IMR-90 (cell line): ENCODE data around the gene TTC7B. TPM values are rescaled to one million over a fixed set of nuclear protein-coding genes. Genes with fewer than 3 reads are reported as not detected.

Experiments
- ATAC-seq: fragments of 200-7000 bp; cut with Tn5 transposase; 2 replicates; pipeline ENCODE4 v1.9.1; 2020; ENCODE audit warnings: low read depth, mild to moderate bottlenecking, moderate library complexity
- BruUV-seq: library from RNA; stranded (reverse); fragments of 400-500 nt; replicated peaks from 2 replicates; lab custom pipeline; 2021; lab: Mats Ljungman, UMichigan
- CTCF ChIA-PET: fragments of 300-600 bp; formaldehyde crosslinking; extraction: SDS; loops from one replicate; lab custom pipeline; 2021; ENCODE audit warnings: antibody characterized with exemption; lab: Yijun Ruan, JAX
- POLR2A ChIA-PET: fragments of 300-600 bp; sonication (Branson Sonifier 250); formaldehyde crosslinking; loops from one replicate; lab custom pipeline; 2022; ENCODE audit warnings: antibody characterized with exemption; ENCODE audit not compliant: unreplicated experiment; lab: Charles Lee
- DNase-seq: peaks from one replicate; pipeline ENCODE4 v3.0.0; 2013
- H2AFZ ChIP-seq: replicated peaks from 2 replicates; pipeline ENCODE3; 2013; ENCODE audit warnings: low read length, mild to moderate bottlenecking; ENCODE audit not compliant: poor library complexity
- H2AK5ac ChIP-seq: 2 replicates; pipeline ENCODE4 v1.6.1; 2013; ENCODE audit warnings: low read depth, low read length, inconsistent platforms
- H2AK9ac ChIP-seq: replicated peaks from 2 replicates; pipeline ENCODE3; 2013; ENCODE audit warnings: mild to moderate bottlenecking, low read depth, low read length, moderate library complexity; ENCODE audit not compliant: poor library complexity
- H2BK120ac ChIP-seq: 2 replicates; pipeline ENCODE4 v1.6.1; 2013; ENCODE audit warnings: low read depth, low read length, inconsistent platforms
- H2BK15ac ChIP-seq: 3 replicates; pipeline ENCODE4 v1.6.1; 2013; ENCODE audit warnings: low read depth, low read length, inconsistent platforms
- H2BK20ac ChIP-seq: 2 replicates; pipeline ENCODE4 v1.6.1; 2013; ENCODE audit warnings: low read depth, mild to moderate bottlenecking, inconsistent platforms, low read length, moderate library complexity
- H2BK5ac ChIP-seq: 2 replicates; pipeline ENCODE4 v1.6.1; 2013; ENCODE audit warnings: mild to moderate bottlenecking, low read depth, low read length, inconsistent platforms; ENCODE audit not compliant: poor library complexity, severe bottlenecking
- H3K14ac ChIP-seq: replicated peaks from 2 replicates; pipeline ENCODE4 v1.6.1; 2013; ENCODE audit warnings: low read depth, low read length, inconsistent platforms
- H3K18ac ChIP-seq: 2 replicates; pipeline ENCODE4 v1.6.1; 2013; ENCODE audit warnings: low read depth, low read length, control low read depth
- H3K23ac ChIP-seq: 2 replicates; pipeline ENCODE4 v1.6.1; 2013; ENCODE audit warnings: low read depth, low read length, inconsistent platforms
- H3K27ac ChIP-seq: 2 replicates; pipeline ENCODE4 v1.5.1; 2013; ENCODE audit warnings: mild to moderate bottlenecking, control low read depth, low read length; ENCODE audit not compliant: insufficient read depth
- H3K27me3 ChIP-seq: 2 replicates; pipeline ENCODE4 v1.6.1; 2013; ENCODE audit warnings: low read length; ENCODE audit not compliant: control insufficient read depth, insufficient read depth
- H3K36me3 ChIP-seq: 2 replicates; pipeline ENCODE4 v1.6.1; 2013; ENCODE audit warnings: low read length, mixed read lengths; ENCODE audit not compliant: control insufficient read depth, insufficient read depth
- H3K4ac ChIP-seq: 2 replicates; pipeline ENCODE4 v1.6.1; 2013; ENCODE audit warnings: low read depth, low read length, inconsistent platforms
- H3K4me1 ChIP-seq: 2 replicates; pipeline ENCODE4 v1.6.1; 2013; ENCODE audit warnings: low read length, mixed read lengths; ENCODE audit not compliant: control insufficient read depth, insufficient read depth
- H3K4me2 ChIP-seq: 2 replicates; pipeline ENCODE4 v1.6.1; 2013; ENCODE audit warnings: low read depth, mild to moderate bottlenecking, control low read depth, low read length, moderate library complexity
- H3K4me3 ChIP-seq: 2 replicates; pipeline ENCODE4 v1.5.1; 2013; ENCODE audit warnings: low read depth, mild to moderate bottlenecking, control low read depth, low read length, moderate library complexity; ENCODE audit not compliant: insufficient read depth
- H3K56ac ChIP-seq: 2 replicates; pipeline ENCODE4 v1.6.1; 2013; ENCODE audit warnings: low read length, inconsistent platforms; ENCODE audit not compliant: insufficient read depth; ENCODE audit errors: extremely low read depth
- H3K79me1 ChIP-seq, 2 experiments: 2 replicates each; pipeline ENCODE4 v1.6.1; 2013; ENCODE audit warnings: low read length in 2 of 2, inconsistent platforms in 1 of 2, low read depth in 1 of 2
- H3K9ac ChIP-seq: 2 replicates; pipeline ENCODE4 v1.6.1; 2013; ENCODE audit warnings: low read depth, low read length, control low read depth
- H3K9me1 ChIP-seq: 2 replicates; pipeline ENCODE4 v1.6.1; 2013; ENCODE audit warnings: low read length, inconsistent platforms; ENCODE audit not compliant: insufficient read depth
- H3K9me3 ChIP-seq: 2 replicates; pipeline ENCODE4 v1.6.1; 2013; ENCODE audit warnings: low read length; ENCODE audit not compliant: control insufficient read depth, insufficient read depth
- H4K20me1 ChIP-seq: 2 replicates; pipeline ENCODE4 v1.6.1; 2013; ENCODE audit warnings: low read length, inconsistent platforms; ENCODE audit not compliant: insufficient read depth
- H4K5ac ChIP-seq: 2 replicates; pipeline ENCODE4 v1.6.1; 2013; ENCODE audit warnings: mild to moderate bottlenecking, low read depth, low read length, control low read depth
- H4K8ac ChIP-seq, 2 experiments: 2 replicates each; pipeline ENCODE4 v1.6.1; 2013; ENCODE audit warnings: low read depth in 2 of 2, low read length in 2 of 2, control low read depth in 1 of 2, inconsistent platforms in 1 of 2
- H4K91ac ChIP-seq: 2 replicates; pipeline ENCODE4 v1.6.1; 2013; ENCODE audit warnings: low read depth, low read length, inconsistent platforms; ENCODE audit not compliant: insufficient read depth
- BHLHE40 ChIP-seq: fragments of 150-350 bp; IDR thresholded peaks from 2 replicates; pipeline ENCODE4 v1.6.1; 2016; ENCODE audit warnings: mild to moderate bottlenecking, low read depth, low read length
- CEBPB ChIP-seq: IDR thresholded peaks from 2 replicates; pipeline ENCODE4 v1.6.1; 2012; ENCODE audit warnings: low read depth, low read length, improper control_type of control experiment
- CHD1 ChIP-seq: IDR thresholded peaks from 2 replicates; pipeline ENCODE4 v1.6.1; 2012; ENCODE audit warnings: low read depth, low read length, improper control_type of control experiment
- FOS ChIP-seq: fragments of 150-350 bp; IDR thresholded peaks from 2 replicates; pipeline ENCODE4 v1.6.1; 2016; ENCODE audit warnings: low read depth, low read length
- MAFK ChIP-seq: IDR thresholded peaks from 2 replicates; pipeline ENCODE4 v1.6.1; 2012; ENCODE audit warnings: low read depth, low read length, improper control_type of control experiment
- MAZ ChIP-seq: IDR thresholded peaks from 2 replicates; pipeline ENCODE4 v1.6.1; 2012; ENCODE audit warnings: low read depth, mild to moderate bottlenecking, low read length, improper control_type of control experiment, moderate library complexity, borderline replicate concordance
- MXI1 ChIP-seq: IDR thresholded peaks from 2 replicates; pipeline ENCODE4 v1.6.1; 2012; ENCODE audit warnings: low read depth, mild to moderate bottlenecking, low read length, moderate library complexity, borderline replicate concordance
- POLR2A ChIP-seq: IDR thresholded peaks from 2 replicates; pipeline ENCODE4 v1.6.1; 2012; ENCODE audit warnings: mild to moderate bottlenecking, low read depth, low read length
- RAD21 ChIP-seq: IDR thresholded peaks from 2 replicates; pipeline ENCODE4 v1.6.1; 2012; ENCODE audit warnings: low read length, improper control_type of control experiment
- SMC3 ChIP-seq: fragments of 150-350 bp; IDR thresholded peaks from 2 replicates; pipeline ENCODE4 v1.6.1; 2016; ENCODE audit warnings: low read depth, mild to moderate bottlenecking, antibody characterized with exemption, low read length, moderate library complexity
- WGBS, 2 experiments: methylation state at CpG; one replicate each; pipeline versions ENCODE4 v1.1.5 to v1.1.7; 2013; ENCODE audit warnings: missing lambda C conversion rate in 2 of 2; ENCODE audit not compliant: insufficient read length in 1 of 2; ENCODE audit errors: extremely low coverage in 2 of 2; 5-methylcytosine and 5-hydroxymethylcytosine counted together
- dilution Hi-C: fragments of 300-500 bp; cut with HindIII; formaldehyde crosslinking; loops from one replicate; pipeline ENCODE4 v1.14.3; 2018; ENCODE audit warnings: low sequenced_read_pairs; ENCODE audit not compliant: unreplicated experiment
- in situ Hi-C: fragments of 300-500 bp; cut with MboI; formaldehyde crosslinking; loops from 3 replicates; pipeline ENCODE4 v1.14.3; 2019; ENCODE audit warnings: low sequenced_read_pairs, inconsistent platforms, mixed read lengths
- intact Hi-C: fragments of 100-400 bp; cut with micrococcal nuclease; formaldehyde crosslinking; loops from 2 replicates; pipeline ENCODE4 v1.10.0; 2022
- polyA plus RNA-seq, 3 experiments: library from polyadenylated mRNA; depleted of rRNA; stranded (reverse); fragments of >200 nt; gene quantifications; 2 replicates each; pipeline ENCODE4 v1.2.3, GENCODE V29; 2012; ENCODE audit warnings: low replicate concordance in 1 of 3
- total RNA-seq: library from RNA; depleted of rRNA; stranded (reverse); fragments of >200 nt; gene quantifications from 2 replicates; pipeline ENCODE4 v1.2.3, GENCODE V29; 2012

Gene TTC7B
- total and polyA plus RNA-seq, 2 of the 4 experiments (the other 2 are of a cell fraction) = 18.1 to 35.3 TPM

- Histone ChIP-seq H3K9me3 (no peaks in the 10 kb centered on the region), H3K56ac (no peak overlapping the region), H2BK20ac (no peak overlapping the region), H3K27ac (no peak overlapping the region), H3K79me1 (no peaks in the 10 kb centered on the region), H2BK5ac (no peak overlapping the region), H2AFZ (no peak overlapping the region), H3K27me3 (no peaks in the 10 kb centered on the region), H2BK120ac (no peak overlapping the region), H3K23ac (no peak overlapping the region), H4K91ac (no peak overlapping the region), H2BK15ac (no peak overlapping the region), H2AK5ac (no peak overlapping the region), H3K4me3 (no peak overlapping the region), H3K36me3 (peaks cover 8% of the 10 kb centered on the region), H3K4me2 (no peak overlapping the region), H3K9ac (no peak overlapping the region), H3K14ac (no peak overlapping the region), H4K20me1 (no peaks in the 10 kb centered on the region; the same call in 1 of the 2 replicates), H4K5ac (no peak overlapping the region), H3K18ac (no peak overlapping the region), H3K4me1 (no peaks in the 10 kb centered on the region), H3K4ac (no peak overlapping the region), H3K9me1 (no peaks in the 10 kb centered on the region; the same call in 1 of the 2 replicates), H2AK9ac (no peak overlapping the region), H4K8ac (no peak overlapping the region)
- ATAC-seq (no peak), DNase-seq (no peak)
- in situ Hi-C loops = no loop called here
- POLR2A ChIA-PET = no interaction called here
- intact Hi-C loops = no loop called here
- dilution Hi-C loops = no loop called here
- TF ChIP-seq BHLHE40 (no peak), FOS (no peak), MXI1 (no peak), MAFK (no peak), SMC3 (no peak), RAD21 (no peak), POLR2A (no peak), CHD1 (no peak), MAZ (no peak), CEBPB (no peak)
- CTCF ChIA-PET = no interaction called here
- no TSS peak for BruUV-seq
- 90% methylated on average over 2 of the region's 10 CpGs; no CpG with 5 or more reads in 1 of the 2 experiments for WGBS, 2 experiments
These were observed 228.3 kb downstream of the TTC7B start for GRCh38 chr14:90587918-90588317.
